NCI-H1048 (cell line): ENCODE results near the gene FOXP1.

Experiments
- DNase-seq: peaks from one replicate; lab custom pipeline; 2025; lab: John Stamatoyannopoulos, UW

FOXP1 gene

GRCh38 chr3:71060536-71060935 lies 523.0 kb downstream of the FOXP1 start:
- no peak for DNase-seq

GRCh38 chr3:71057526-71057894 lies 526.0 kb downstream of the FOXP1 start:
- peak; percentile 18 for DNase-seq

GRCh38 chr3:71056327-71056726 lies 527.2 kb downstream of the FOXP1 start:
- DNase-seq, result no peak

- no peak for DNase-seq
These were observed 528.1 kb downstream of the FOXP1 start for GRCh38 chr3:71055257-71056001.

DNA sequence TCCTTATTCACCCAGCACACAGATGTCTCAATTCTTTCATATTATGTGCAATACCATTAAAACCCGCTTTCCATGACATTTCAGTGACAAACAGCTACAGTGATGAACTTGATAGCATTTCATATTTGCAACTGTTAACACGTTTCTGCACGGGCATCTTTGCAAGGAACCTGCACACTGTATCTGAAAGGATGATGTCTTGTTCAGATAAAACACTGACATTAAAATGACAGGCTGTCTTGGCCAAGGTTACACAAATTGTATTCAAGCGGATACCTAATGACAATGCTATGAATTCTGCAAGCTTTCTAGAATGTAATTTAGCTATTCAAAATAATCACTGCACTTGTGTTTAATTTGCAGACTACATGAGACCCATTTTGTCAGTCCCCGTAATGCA lies 529.2 kb downstream of the FOXP1 start:
- no peak for DNase-seq

DNA sequence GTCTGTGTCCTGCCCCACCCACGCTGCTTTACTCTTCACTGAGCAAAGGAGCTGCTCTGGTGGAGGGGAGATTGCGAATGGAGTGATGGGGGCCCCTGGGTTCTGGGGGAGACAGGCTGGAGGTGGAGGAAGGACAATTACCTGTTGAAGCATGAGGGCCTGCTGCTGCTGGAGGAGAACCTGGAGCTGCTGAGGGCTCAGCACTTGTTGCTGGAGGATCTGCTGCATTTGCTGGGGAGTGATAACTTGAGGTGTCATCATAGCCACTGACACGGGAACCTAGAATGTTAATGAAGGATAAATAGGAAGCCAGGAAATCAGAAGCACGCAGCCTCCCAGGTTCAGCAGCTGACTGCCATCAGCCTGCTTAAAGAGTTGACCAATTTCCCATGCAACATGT lies 530.0 kb downstream of the FOXP1 start:
- no peak for DNase-seq

DNA sequence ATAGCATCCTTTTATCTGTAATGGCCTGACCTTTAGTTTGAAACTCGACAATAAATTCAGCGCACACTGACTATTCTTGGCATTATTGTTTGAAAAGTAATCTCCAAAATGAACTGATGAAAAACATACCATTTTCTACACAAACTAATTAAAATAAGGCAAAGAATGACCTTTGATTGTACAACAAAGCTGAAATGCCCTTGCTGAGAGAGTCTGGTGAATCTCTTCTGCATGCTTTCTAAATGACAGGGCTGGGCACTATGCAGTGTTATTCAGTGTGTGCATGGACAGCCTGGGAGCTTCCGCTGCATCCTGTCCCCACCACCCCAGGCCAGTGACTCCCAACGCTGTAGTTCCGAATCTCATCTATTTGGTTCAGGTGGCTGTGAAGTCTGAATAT lies 530.8 kb downstream of the FOXP1 start:
- DNase-seq, result no peak

DNA sequence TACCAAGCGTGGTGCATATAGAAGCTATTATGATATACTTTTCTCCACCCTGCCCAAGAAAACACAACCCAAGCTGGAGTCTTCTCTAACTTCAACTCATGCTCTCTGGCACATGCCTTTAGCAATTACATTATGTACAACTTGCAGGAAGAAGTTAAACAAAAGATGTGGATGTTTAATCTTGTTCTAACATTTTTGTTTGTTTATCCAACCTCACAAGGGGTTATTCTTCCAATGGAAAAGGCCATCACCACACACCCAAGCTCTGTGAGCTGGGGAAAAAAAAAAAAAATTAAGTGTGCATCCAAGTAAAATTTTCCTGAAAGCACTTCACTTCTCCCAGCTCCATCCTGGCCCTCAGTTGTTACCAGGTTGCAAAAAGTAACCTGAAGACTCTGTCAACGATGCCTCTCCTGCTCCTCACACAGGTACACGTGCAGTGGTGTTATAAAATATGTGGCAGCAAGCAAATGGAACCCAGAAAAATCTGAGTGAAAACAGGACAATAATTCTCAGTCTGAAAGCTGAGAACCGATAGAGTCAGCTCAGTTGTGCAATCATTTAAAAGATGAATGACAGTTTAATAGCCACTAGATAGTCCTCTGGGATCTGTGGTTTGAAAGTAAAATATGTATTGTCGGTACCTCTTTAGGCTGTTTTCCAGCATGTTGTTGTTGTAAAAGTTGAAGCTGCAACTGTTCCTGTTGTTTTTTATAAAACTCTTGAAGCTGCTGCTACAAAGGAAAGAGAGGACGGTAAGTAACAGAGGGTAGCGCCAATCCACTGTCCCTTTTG lies 531.4 kb downstream of the FOXP1 start:
- no peak for DNase-seq

- DNase-seq, result no peak
These were observed 532.3 kb downstream of the FOXP1 start for GRCh38 chr3:71051259-71051595.

GRCh38 chr3:71050538-71051258 lies 532.8 kb downstream of the FOXP1 start:
- DNase-seq, result no peak

DNA sequence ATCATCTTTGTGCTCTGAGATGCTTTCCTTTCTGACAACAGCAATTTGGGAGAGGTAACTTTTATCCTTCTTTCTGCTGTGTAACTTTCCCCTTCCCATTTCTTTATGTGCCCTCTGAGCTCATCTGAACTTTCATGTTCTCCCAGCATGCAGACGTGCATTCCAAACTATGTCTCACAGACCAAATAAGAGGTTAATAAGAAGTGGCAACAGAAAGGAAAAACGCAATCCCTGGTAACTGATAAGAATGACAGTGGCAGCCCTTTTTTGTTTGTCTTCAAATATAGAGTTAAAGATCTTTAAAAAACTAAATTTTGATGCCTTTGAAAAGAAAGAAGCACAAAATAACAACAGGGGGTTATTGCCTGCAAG lies 533.4 kb downstream of the FOXP1 start:
- no peak for DNase-seq

DNA sequence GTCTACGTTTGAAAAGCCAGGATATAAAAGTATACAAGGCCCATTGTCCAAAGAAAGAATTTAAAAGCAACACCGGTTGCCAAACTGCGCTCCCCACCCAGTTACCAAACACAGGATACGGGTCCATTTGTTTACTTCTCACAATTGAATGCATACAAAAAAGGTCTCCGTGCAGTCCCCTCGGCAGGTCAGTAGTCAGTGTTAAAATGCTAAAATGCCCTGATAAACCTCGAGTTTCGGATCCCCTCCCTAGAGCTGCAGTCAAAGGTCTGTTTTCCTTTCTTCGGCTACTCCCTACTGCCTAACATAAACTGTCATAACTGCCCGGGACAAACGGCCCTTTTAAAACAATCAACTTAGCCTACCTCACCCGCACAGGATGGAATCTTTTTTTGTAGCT lies 534.6 kb downstream of the FOXP1 start:
- DNase-seq, result no peak

DNA sequence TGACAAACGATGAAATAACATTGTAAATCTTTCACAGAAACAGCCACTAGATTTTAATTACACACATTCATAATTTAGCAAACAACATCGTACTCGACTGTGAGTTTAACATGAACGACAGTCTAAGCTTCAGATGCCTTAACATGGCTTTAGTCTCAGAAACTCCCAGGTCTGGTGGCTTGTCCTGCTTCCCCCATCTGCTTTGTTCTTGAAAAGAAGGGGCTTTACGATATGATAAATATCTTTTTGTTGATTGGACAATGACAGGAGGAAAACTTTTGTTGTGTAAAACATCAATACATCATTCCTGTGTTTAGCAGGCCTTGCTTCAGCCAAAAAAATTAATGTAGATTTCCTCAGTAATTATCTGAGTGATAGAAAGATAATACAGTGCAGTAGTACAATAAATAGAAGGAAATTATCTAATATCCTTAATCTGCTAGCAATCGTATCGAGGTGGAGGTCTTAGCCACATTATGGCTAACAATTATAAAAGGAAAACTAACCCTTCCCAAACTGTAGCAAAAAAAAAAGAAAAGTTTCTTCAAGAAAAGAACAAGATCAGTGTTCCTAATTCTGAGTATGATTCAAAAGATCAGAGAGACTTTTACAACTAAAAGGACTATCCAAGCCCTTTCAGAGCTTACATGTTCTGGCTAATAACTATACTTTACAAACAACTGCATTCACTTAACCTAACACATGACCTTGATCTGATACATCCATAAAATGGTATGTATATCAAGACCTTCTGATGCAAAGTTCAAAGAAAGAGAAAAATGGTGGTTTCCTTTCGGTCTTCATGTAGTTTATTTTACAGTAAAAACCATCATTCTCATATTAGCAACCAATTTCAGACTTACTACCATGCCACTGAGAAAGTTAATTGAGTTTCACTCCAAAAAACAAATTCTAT lies 535.7 kb downstream of the FOXP1 start:
- DNase-seq, result no peak

- DNase-seq, result no peak
These were observed 536.7 kb downstream of the FOXP1 start for GRCh38 chr3:71046791-71047190.

DNA sequence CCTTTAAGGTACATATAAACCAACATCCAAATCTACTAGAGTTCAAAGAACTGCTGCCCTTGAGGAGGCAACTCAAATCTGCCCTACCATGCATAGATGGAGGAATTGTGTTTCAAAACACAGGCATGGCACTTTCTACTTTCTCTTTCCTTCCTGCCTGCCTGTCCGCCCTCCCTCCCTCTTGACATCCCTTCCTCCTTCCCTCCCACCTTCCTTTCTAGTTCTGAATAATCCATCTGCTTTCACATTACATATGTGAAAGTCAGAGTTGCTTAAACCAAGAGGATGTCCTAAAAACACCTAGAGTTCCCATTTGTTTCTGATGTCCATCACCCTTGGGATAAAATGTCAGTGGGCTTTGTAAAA lies 537.6 kb downstream of the FOXP1 start:
- DNase-seq, result no peak

GRCh38 chr3:71045212-71045916 lies 538.2 kb downstream of the FOXP1 start:
- no peak for DNase-seq

DNA sequence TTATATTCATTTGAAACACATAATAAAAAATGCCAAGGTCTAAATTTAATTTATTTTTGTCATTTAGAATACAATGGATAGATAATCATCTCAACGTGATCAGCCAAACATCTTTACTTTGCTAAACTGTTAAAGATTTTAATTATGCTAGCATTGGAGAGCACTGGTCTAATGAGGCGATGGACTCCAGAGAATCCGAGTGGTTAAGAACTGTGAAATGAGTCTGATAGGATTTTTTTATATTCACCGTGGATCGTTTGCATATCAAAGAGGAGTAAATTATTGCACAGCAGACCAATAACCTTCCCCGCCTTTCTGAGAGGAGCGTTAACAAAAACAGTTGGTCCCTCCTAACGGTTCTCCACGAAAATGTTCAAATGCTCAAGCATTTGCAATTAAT lies 540.8 kb downstream of the FOXP1 start:
- DNase-seq, result no peak

DNA sequence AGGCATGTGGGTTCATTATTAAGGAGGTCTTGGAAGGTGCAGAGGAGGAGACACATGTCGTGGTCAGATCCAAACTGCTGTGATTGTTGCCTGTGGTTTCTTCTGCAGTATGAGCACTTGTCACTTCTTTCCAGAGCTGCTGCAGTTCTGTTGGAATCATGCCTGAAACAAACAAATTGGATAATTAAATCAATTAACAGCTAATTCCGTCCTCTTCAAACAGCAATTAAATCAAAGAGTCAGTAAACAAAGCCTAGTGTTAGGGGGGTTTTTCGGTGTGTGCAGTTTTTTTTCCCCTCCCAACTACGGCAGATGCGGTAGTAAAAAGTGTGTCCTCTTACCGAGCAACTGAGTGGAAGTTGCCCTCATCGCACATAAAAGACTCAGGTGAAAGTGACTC lies 542.2 kb downstream of the FOXP1 start:
- DNase-seq, result no peak

DNA sequence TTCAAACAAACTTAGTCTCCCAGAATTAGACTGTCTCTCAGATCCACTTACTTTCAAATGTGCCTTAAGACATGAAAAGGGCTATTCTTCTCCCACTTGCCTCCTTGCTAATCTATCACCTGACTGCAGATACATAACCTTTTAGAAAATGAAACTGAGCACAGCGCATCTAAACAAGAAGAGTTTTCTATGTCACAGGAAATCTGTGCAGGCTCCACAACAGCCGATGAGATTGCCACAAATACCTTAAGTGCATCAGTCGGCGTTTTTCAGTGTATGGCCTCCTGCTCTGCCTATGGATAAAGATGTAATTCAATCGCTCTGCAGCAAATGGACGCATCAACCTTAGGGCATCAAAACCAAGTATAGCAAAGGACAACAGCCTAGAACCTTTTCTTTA lies 544.2 kb downstream of the FOXP1 start:
- DNase-seq, result no peak

DNA sequence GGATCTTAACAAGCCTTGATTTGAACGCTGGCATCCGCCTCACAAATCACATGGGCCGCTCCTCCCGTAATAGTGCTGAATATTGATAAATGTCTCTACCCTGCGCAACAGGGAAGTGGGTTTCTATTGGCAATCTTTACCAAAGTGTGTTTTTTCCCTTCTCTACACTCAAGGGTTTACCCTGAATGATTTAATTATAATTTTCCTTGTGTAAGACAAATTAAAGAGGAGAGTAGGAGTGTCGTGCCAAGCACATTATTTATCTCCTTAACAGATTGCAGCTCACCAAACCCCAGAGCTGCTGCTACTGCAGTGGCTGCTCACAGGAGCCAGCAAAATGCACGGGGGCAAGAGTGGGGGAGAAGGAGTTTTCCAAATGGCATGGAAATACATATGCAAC lies 545.8 kb downstream of the FOXP1 start:
- DNase-seq, result no peak

GRCh38 chr3:71035886-71036285 lies 547.6 kb downstream of the FOXP1 start:
- no peak for DNase-seq

- DNase-seq, result no peak
These were observed 548.2 kb downstream of the FOXP1 start for GRCh38 chr3:71035314-71035713.
